ACHN (cell line): ENCODE data around the gene CD52.
"Not testable (repeated sequence)": the region's sequence is repeated elsewhere in the genome, so short reads cannot be mapped to it uniquely, and the experiment has no call there.

Experiments used
- DNase-seq: peaks from one replicate; pipeline ENCODE4 v3.0.0-alpha.2; 2015
- in situ Hi-C: cut with HindIII; loops from 2 replicates; pipeline ENCODE4 v1.10.0; 2017; ENCODE audit warnings: low sequenced_read_pairs, low pct_ligation_motif_present, low pct_unique_long_range_greater_than_20kb

CD52 gene

GRCh38 chr1:26321315-26322041 is 3.7 kb downstream of the CD52 start:
- in situ Hi-C loops: no loop called here
- DNase-seq: peak; percentile 78

DNA sequence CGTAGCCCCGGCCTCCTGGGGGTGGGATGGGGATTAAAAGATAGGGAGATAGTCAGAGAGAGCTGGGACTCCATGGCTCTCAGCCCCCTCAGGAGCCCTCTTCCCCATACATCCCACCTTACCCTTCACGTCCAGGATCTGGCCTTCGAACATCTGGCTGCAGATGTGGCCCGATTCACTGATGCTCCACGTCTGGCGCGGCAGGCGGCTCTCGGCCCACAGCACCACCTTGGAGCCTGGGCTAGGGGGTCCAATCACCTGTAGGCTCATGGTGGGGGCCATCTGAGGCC is 4.2 kb downstream of the CD52 start:
- in situ Hi-C loops: no loop called here
- DNase-seq: no peak

DNA sequence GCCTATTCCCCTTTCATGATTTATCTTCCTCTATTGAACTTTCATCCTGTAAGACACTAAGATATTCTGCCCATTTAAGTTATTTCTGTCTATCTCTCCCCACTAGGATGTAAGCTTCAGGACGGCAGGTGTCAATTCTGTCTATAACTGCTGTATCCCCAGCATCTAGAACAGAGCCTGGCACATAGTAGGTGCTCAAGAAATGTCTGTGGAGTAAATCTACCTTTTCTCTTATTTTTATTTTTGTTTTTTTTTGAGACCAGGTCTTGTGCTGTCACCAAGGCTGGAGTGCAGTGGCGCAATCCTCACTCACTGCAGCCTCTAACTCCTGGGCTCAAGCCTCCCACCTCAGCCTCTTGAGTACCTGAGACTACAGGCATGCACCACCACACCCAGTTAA is 5.6 kb downstream of the CD52 start:
- in situ Hi-C loops: no loop called here
- DNase-seq: no peak

GRCh38 chr1:26324550-26324949 is 6.8 kb downstream of the CD52 start:
- no peak for DNase-seq
- in situ Hi-C loops: no loop called here

GRCh38 chr1:26327956-26328362 is 10.2 kb downstream of the CD52 start:
- in situ Hi-C loops: no loop called here
- DNase-seq: no peak

- DNase-seq: no peak
- in situ Hi-C loops: no loop called here
Observed at GRCh38 chr1:26328597-26328996, 10.8 kb downstream of the CD52 start.

GRCh38 chr1:26329380-26329779 is 11.6 kb downstream of the CD52 start:
- in situ Hi-C loops, DNase-seq: not testable (repeated sequence)

DNA sequence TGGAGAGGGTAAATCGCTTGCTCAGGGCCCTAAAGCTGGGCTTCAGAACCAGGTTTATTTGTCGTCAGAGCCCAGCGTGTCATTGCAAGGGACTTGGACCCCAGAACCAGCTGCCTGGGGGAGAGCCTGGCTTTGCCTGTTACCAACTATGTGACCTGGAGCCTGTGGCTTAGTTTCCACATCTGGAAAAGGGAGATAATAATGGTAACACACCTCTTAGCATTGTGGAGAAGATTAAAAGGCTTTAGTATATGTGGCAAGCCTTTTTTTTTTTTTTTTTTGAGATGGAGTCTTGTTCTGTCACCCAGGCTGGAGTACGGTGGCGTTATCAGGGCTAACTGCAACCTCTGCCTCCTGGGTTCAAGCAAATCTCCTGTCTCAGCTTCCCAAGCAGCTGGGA is 12.5 kb downstream of the CD52 start:
- in situ Hi-C loops: no loop called here
- DNase-seq: no peak

- DNase-seq, in situ Hi-C loops: not testable (repeated sequence)
Observed at GRCh38 chr1:26333312-26333711, 15.6 kb downstream of the CD52 start.

DNA sequence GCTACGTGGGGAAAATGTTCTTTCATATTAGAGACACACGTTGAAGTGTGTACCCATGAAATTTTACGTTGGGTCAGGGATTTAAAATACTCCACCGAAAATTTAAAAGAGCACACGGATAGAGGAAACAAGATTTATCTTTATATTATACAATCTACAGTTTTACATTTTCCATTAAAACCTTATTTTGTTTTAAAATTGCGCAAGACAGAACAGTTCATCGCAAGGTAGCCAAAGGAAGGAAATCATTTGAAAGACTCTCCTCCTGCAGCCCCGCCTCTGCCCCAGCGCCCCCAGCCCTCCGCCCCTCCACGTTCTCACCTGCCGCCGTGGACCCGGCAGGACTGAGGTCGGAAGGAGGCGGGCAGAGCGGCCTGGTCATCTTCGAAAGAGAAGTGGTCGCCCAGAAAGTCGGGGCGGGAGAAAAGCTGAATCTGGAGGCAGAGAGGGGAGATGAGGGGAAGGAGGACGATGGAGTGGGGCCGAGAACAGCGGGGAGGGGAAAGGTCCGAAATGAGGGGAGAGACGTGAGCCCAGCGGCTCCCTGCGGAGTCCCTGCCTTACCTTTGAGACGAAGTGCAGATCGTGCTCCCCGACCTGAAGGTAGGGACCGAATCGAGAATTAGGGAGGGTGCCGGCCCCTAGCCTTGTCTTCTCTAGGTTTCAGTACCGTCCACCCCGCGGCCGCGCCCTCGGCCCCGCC is 18.2 kb downstream of the CD52 start:
- in situ Hi-C loops: no loop called here
- no peak for DNase-seq

- DNase-seq: peak; percentile 62
- in situ Hi-C loops: no loop called here
Observed at GRCh38 chr1:26336477-26337205, 18.9 kb downstream of the CD52 start.

- in situ Hi-C loops: no loop called here
- no peak for DNase-seq
Observed at GRCh38 chr1:26337206-26337535, 19.4 kb downstream of the CD52 start.

DNA sequence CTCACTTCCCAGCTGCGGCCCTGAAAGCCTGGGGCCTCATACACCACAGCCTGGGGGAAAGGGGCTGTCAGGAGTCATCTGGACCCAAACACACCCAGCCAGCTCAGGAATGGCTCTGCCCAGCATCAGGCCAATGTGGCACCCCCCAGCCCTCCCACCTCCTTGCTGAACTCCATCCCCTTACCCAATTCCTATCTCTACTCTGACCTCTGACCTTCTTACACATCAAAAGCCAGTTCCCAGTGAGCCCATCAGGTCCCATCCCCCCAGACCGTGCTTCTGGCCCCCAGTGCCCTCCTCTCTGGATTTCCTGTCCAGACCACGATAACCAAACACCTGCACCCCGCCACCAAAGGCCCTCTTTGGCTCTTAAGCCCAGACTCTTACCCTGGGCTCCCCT is 19.9 kb downstream of the CD52 start:
- in situ Hi-C loops: no loop called here
- DNase-seq: no peak

DNA sequence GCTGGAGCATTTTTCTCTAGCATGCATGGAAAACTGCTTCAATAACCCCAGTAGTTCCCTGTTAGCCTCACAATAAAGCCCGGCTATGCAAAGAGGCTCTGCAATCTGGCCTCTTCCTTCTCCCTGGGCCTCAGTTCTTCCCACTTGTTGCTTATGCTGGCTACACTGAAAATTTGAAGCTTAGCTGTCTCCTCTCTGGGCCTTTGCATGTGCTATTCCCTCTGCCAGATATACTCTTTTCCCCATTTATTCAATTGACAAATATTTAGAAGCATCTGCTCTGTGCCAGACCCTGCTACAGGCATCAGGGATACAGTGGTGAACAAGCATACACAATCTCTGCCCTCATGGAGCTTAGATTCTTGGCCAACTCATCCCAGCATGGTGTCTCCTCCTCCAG is 20.9 kb downstream of the CD52 start:
- no peak for DNase-seq
- in situ Hi-C loops: no loop called here

- no peak for DNase-seq
- in situ Hi-C loops: no loop called here
Observed at GRCh38 chr1:26340047-26340481, 22.3 kb downstream of the CD52 start.

DNA sequence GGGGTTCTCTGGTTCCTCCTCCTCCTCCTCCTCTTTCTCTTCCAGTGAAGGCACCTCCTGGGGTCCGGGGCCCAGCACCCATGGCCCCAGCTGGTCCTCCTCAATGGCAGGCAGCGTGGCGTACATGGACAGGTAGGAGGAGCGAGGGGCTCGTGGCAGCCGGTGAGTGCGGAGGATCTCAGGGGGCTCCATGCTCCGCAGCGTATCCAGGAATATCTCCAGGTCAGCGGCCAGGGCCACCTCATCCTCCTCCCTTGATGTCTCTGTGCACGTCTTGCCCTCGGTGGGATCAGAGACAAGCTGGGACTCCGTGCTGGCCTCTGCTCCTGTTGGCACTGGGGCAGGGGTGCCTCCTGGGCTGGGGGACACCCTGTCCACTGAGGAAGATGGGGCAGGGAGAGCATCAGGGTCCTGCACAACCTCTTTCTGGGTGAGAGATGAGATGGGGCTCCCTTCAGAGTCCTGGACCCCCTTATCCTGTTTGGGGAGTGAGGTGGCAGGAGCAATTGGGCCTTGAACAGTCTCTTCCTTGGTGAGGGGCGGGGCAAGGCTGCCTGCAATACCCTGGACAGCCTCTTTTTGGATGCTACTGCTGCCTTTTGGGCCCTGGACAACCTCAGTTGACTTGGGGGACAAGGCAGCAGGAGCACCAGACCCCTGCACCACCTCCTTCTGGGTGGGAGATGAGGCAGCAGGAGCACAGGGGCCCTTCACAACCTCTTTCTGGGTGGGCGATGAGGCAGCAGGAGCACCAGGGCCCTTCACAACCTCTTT is 26.6 kb downstream of the CD52 start:
- no peak for DNase-seq
- in situ Hi-C loops: no loop called here

GRCh38 chr1:26345718-26346117 is 28.0 kb downstream of the CD52 start:
- no peak for DNase-seq
- in situ Hi-C loops: no loop called here

DNA sequence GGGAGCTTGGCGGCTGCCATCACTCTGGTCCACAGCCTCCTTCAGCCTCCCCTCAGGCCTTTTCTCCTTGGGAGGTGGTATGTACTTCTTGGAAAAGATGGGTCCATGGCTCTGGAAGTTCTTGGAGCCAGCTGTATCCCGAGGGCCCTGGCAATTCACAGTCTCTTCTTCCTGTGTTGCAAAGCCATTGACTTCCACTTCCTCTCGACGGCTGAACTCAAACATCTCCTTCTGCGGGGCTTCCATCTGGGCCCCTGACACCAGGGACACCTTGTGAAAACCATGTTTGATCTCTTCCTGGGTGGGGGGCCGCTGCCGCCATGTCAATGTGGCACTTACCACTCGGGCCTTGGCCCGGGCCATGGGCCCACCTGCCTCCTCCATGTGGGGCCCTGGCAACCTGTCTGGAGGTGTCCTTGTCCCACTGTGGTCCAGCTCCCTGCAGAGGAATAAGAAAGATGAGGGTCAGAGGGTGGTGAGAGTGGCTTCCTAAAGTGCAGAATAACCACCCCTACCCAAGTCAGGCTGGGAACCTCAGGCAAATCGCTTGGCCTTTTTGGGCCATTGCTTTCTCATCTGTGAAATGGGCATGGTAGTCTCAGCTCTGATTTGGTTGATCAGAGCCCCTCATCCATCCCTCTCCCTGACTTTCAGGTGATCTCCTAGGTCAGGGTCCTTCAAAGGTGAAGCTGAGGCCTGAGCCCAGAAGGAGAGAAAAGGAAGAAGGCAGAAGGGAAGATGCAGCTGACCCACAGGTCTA is 28.7 kb downstream of the CD52 start:
- no peak for DNase-seq
- in situ Hi-C loops: no loop called here
